WERI-Rb-1 (cell line): Measurements from ENCODE around the gene SFXN5.

ENCODE experiments used
- DNase-seq: peaks from one replicate; pipeline ENCODE4 v3.0.0-alpha.2; 2020
- H3K27ac ChIP-seq: fragments of 250-450 bp; sonication (Bioruptor Pico); 2 replicates; pipeline ENCODE4 v1.5.1; 2020; ENCODE audit warnings: mild to moderate bottlenecking, moderate library complexity
- H3K27me3 ChIP-seq: fragments of 250-450 bp; sonication (Bioruptor Pico); 2 replicates; pipeline ENCODE4 v1.5.1; 2021; ENCODE audit warnings: mild to moderate bottlenecking, low read depth, moderate library complexity; ENCODE audit not compliant: insufficient read depth, severe bottlenecking
- H3K36me3 ChIP-seq: fragments of 250-450 bp; sonication (Bioruptor Pico); 2 replicates; pipeline ENCODE4 v1.5.1; 2020; ENCODE audit warnings: mild to moderate bottlenecking, moderate library complexity
- H3K4me3 ChIP-seq: 2 replicates; pipeline ENCODE4 v1.5.1; 2011; ENCODE audit warnings: low read depth, mild to moderate bottlenecking, control low read depth, low read length
- H3K9me3 ChIP-seq: fragments of 250-450 bp; sonication (Bioruptor Pico); 2 replicates; pipeline ENCODE4 v1.5.1; 2021; ENCODE audit warnings: mild to moderate bottlenecking, moderate library complexity; ENCODE audit not compliant: severe bottlenecking
- TF ChIP-seq, protein P1 (sequence below): IDR thresholded peaks from 2 replicates; pipeline ENCODE4 v1.5.1; 2011; ENCODE audit warnings: low read depth, mild to moderate bottlenecking, control low read depth, inconsistent platforms, low read length

The SFXN5 gene

DNA sequence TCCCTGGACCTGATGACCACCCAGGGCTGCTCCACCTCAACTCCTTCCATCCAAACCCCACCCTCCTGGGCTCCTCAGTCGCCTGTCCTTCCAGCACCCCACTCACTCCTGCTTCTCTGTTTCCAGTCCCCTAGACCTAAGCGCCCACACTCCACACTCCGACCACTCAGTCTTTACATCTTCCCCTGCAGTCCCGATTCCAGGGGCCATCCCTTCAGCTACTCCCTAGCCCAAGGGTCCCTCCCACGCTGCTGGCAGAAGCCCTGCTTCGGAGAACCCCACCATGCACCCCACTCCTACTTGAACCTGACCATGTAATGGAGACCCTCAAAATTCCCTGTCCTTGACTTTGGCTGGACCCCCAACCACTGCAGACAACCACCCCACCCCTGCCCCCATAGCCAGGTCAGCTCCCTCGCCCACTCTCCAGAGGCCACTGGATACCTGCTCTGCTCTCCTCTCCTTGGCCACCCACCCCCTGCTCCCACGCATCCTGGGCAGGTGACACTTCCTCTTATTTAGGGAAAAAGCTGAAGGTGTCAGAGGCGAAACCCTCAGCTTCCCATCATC lies 126.0 kb downstream of the SFXN5 start:
- no peak for DNase-seq
- H3K27ac ChIP-seq = no peak overlapping the region
- H3K4me3 ChIP-seq = no peak overlapping the region
- H3K36me3 ChIP-seq = peaks cover 3% of the 10 kb centered on the region; the same call in 1 of the 2 replicates
- no peaks in the 10 kb centered on the region for H3K27me3 ChIP-seq
- H3K9me3 ChIP-seq = no peaks in the 10 kb centered on the region
- TF ChIP-seq, protein P1, sequence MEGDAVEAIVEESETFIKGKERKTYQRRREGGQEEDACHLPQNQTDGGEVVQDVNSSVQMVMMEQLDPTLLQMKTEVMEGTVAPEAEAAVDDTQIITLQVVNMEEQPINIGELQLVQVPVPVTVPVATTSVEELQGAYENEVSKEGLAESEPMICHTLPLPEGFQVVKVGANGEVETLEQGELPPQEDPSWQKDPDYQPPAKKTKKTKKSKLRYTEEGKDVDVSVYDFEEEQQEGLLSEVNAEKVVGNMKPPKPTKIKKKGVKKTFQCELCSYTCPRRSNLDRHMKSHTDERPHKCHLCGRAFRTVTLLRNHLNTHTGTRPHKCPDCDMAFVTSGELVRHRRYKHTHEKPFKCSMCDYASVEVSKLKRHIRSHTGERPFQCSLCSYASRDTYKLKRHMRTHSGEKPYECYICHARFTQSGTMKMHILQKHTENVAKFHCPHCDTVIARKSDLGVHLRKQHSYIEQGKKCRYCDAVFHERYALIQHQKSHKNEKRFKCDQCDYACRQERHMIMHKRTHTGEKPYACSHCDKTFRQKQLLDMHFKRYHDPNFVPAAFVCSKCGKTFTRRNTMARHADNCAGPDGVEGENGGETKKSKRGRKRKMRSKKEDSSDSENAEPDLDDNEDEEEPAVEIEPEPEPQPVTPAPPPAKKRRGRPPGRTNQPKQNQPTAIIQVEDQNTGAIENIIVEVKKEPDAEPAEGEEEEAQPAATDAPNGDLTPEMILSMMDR = no peak

DNA sequence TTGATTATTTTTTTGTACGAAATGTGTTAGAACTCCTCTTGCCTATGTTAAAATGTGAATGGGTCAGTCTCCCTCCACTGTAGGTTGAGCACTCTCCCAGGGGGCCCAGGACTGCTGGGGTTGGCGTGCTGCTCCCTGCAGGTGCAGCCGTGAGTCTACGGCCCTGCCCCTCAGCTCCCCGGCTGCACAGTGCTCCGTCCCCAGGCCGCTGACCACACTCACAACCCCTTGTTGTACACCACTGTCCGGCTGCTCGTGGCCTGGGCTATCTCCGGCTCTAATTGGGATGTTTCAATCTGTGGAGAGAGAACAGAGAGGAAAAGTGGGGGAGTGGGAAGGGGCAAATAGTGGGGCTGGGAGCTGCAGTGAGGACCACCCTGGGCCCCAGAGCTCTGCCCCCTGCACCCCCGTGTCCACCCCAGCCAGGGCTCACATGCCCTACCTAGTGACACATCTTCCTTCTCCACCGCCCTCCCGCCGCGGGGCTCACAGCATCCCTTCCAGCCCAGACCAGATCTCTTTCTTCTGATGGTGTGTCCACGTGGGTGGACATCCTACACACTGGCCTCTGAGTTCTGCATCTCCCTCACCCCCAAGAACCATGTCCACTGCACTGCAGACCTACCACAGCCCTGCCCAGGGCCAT lies 126.6 kb downstream of the SFXN5 start:
- TF ChIP-seq, protein P1 = no peak
- H3K36me3 ChIP-seq = peaks cover 3% of the 10 kb centered on the region; the same call in 1 of the 2 replicates
- no peaks in the 10 kb centered on the region for H3K9me3 ChIP-seq
- H3K4me3 ChIP-seq = no peak overlapping the region
- no peaks in the 10 kb centered on the region for H3K27me3 ChIP-seq
- H3K27ac ChIP-seq = no peak overlapping the region
- no peak for DNase-seq

DNA sequence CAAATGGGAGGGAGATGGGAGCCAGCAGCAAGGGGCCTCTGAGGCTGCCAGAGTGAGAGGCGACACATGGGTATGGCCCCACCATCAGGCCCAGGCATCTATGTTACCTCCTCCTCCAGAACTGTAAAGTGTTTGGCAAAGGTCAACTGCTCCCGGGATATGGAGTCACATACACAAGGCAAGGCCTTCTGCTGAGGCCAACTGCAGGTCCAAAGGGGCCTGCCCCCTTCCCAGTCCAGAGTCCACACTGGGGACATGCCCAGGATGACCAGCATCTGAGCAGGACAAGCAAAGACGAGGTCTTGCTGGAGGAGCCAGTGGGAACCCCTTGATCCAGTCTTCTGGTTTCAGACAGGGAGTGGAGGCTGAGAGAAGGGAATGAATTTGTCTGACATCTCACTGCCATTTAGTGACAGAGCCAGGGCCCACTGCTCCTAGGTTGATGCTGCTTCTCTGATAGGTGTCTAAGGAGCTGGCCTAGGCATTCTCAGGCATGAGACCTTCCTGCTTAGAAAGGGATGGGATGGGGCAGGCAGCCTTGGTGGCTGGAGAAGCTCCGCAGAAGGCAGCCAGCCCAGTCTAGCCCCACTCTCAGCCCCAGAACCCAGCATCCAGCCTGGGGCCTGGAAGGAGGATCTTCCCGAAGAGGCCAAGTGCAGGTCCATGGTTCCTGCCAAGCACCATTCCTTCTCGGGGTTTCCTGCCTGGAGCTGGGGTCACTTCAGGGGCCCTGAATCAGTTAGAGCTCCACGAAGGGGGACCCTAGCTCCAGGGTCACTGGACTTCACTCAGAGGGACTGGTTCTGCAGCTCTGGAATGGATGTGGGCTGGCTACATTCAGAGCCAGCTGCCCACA lies 127.7 kb downstream of the SFXN5 start:
- TF ChIP-seq, protein P1 = no peak
- Histone ChIP-seq H3K27me3 (no peaks in the 10 kb centered on the region), H3K4me3 (no peak overlapping the region), H3K27ac (no peak overlapping the region), H3K9me3 (no peaks in the 10 kb centered on the region), H3K36me3 (peaks cover 3% of the 10 kb centered on the region; the same call in 1 of the 2 replicates)
- DNase-seq = no peak

DNA sequence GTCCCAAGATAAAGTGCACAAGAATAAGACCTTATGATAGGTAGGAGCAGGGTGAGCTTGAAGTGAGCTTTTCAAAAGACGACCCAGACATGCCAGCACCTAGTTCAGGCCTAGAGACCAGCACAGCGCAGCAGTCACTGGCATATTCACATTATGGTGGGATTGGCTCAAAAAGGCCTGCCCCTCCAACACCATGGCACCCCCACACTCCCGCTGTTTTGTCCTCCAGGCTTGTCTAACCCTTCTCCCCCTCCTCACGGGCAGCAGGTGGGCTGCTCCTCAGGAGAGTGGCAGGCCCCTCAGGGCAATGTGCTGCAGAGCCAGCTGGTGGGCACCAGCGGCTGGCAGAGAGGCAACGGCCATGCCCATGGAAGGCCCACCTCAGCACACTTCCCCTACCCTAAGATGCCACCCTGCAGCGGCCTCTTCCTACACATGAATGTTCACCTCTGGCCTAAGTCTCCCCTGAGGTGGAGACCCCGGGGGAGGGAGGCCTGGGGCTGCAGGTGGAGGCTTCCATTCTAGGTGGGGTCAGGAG lies 128.6 kb downstream of the SFXN5 start:
- H3K4me3 ChIP-seq = no peak overlapping the region
- no peak overlapping the region for H3K27ac ChIP-seq
- TF ChIP-seq, protein P1 = no peak
- no peak for DNase-seq
- peaks cover 3% of the 10 kb centered on the region; the same call in 1 of the 2 replicates for H3K36me3 ChIP-seq
- no peaks in the 10 kb centered on the region for H3K27me3 ChIP-seq
- H3K9me3 ChIP-seq = no peaks in the 10 kb centered on the region

DNA sequence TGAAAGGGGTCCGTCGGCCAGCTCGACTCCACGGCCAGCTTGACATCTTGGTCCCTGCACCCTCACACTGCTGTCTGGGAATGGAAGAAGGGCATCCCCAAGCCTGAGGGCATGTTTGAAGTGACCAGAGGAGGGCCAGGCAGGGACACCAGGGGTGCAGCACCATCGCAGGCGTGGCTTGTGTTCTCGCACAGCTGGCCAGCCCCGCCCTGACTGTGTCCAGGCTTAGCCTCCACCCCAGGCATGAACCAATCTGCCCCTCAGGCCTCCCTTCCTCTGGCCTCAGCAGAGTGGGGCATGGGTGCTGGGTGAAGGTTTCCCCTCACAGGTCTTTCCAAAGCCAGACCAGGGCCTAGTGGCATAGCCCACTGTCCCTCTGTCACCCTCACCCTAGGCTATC lies 129.2 kb downstream of the SFXN5 start:
- H3K4me3 ChIP-seq = no peak overlapping the region
- H3K27ac ChIP-seq = no peak overlapping the region
- DNase-seq = no peak
- H3K36me3 ChIP-seq = peaks cover 3% of the 10 kb centered on the region; the same call in 1 of the 2 replicates
- no peaks in the 10 kb centered on the region for H3K27me3 ChIP-seq
- H3K9me3 ChIP-seq = no peaks in the 10 kb centered on the region
- TF ChIP-seq, protein P1 = no peak
